Suprapubic skin (tissue), 3 donors: Measurements from ENCODE around the gene CEP350.

ENCODE experiments used
- POLR2A ChIP-seq, 2 donors: fragments of 450-650 bp; IDR thresholded peaks; one replicate each; pipeline ENCODE4 v1.6.1; 2017; ENCODE audit warnings: antibody characterized with exemption in 2 of 2, mild to moderate bottlenecking in 2 of 2, moderate library complexity in 2 of 2
- TF ChIP-seq, protein P1 (sequence below), 2 donors: fragments of 200-600 bp in 1 of 2; fragments of 450-650 bp in 1 of 2; sonication (generic) in 1 of 2; IDR thresholded peaks; one replicate each; pipeline ENCODE4 v1.5.1; 2016 to 2019; ENCODE audit warnings: antibody characterized with exemption in 2 of 2, mild to moderate bottlenecking in 1 of 2, moderate library complexity in 1 of 2

DNA sequence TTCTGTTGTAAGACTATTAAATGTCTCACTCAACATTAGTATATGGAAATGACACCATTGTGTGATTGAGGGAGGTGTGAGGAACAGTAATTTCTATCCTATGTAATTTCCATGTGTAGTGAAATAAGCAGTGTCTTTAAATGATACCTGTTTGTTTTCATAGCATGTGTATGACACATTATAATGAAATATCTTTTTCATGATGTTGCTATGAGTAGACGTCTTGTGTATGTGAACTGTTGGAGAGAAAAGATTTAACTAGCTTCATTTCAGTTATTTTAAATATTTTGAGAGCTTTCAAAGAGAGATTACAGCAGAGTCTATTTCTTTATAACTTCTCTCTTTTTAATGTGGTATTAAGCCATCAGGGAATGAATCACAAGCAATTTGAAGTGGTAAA, 128.6 kb downstream of the CEP350 start:
- TF ChIP-seq, protein P1, sequence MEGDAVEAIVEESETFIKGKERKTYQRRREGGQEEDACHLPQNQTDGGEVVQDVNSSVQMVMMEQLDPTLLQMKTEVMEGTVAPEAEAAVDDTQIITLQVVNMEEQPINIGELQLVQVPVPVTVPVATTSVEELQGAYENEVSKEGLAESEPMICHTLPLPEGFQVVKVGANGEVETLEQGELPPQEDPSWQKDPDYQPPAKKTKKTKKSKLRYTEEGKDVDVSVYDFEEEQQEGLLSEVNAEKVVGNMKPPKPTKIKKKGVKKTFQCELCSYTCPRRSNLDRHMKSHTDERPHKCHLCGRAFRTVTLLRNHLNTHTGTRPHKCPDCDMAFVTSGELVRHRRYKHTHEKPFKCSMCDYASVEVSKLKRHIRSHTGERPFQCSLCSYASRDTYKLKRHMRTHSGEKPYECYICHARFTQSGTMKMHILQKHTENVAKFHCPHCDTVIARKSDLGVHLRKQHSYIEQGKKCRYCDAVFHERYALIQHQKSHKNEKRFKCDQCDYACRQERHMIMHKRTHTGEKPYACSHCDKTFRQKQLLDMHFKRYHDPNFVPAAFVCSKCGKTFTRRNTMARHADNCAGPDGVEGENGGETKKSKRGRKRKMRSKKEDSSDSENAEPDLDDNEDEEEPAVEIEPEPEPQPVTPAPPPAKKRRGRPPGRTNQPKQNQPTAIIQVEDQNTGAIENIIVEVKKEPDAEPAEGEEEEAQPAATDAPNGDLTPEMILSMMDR (IDR thresholded peaks at IDR 0.05): no peak
- no peak for TF ChIP-seq POLR2A (IDR thresholded peaks at IDR 0.05)
